HG02840 (cell line): ENCODE measurements around the gene CPEB4.

Source experiments
- ATAC-seq: cut with Tn5 transposase; IDR thresholded peaks from one replicate; pipeline ENCODE4 v1.9.1; 2021; ENCODE audit warnings: mild to moderate bottlenecking, moderate library complexity, moderate number of reproducible peaks; ENCODE audit not compliant: unreplicated experiment, low FRiP score

The CPEB4 gene

GRCh38 chr5:173935396-173935795 lies 47.2 kb downstream of the CPEB4 start:
- ATAC-seq, result no peak

- no peak for ATAC-seq
Observed at GRCh38 chr5:173940269-173940668, 52.1 kb downstream of the CPEB4 start.

- ATAC-seq, result no peak
Observed at GRCh38 chr5:173941102-173941501, 53.0 kb downstream of the CPEB4 start.

GRCh38 chr5:173941758-173942401 lies 53.7 kb downstream of the CPEB4 start:
- no peak for ATAC-seq

GRCh38 chr5:173944511-173944910 lies 56.4 kb downstream of the CPEB4 start:
- ATAC-seq, result no peak

- ATAC-seq, result no peak
Observed at GRCh38 chr5:173945160-173945559, 57.0 kb downstream of the CPEB4 start.

GRCh38 chr5:173946323-173946722 lies 58.2 kb downstream of the CPEB4 start:
- ATAC-seq, result no peak

- ATAC-seq, result no peak
Observed at GRCh38 chr5:173950829-173951228, 62.7 kb downstream of the CPEB4 start.

- no peak for ATAC-seq
Observed at GRCh38 chr5:173953528-173954090, 65.5 kb downstream of the CPEB4 start.

- no peak for ATAC-seq
Observed at GRCh38 chr5:173954671-173955521, 66.7 kb downstream of the CPEB4 start.

GRCh38 chr5:173960986-173961385 lies 72.8 kb downstream of the CPEB4 start:
- no peak for ATAC-seq

- no peak for ATAC-seq
Observed at GRCh38 chr5:173961418-173961817, 73.3 kb downstream of the CPEB4 start.

- no peak for ATAC-seq
Observed at GRCh38 chr5:173962436-173962972, 74.4 kb downstream of the CPEB4 start.

- ATAC-seq, result no peak
Observed at GRCh38 chr5:173963182-173963838, 75.2 kb downstream of the CPEB4 start.

- ATAC-seq, result no peak
Observed at GRCh38 chr5:173963867-173964441, 75.8 kb downstream of the CPEB4 start.

- no peak for ATAC-seq
Observed at GRCh38 chr5:173964506-173964905, 76.4 kb downstream of the CPEB4 start.

- no peak for ATAC-seq
Observed at GRCh38 chr5:173967241-173967640, 79.1 kb downstream of the CPEB4 start.

GRCh38 chr5:173968154-173968797 lies 80.1 kb downstream of the CPEB4 start:
- no peak for ATAC-seq

GRCh38 chr5:173969167-173970049 lies 81.3 kb downstream of the CPEB4 start:
- no peak for ATAC-seq
